HAP-1 (cell line): ENCODE data around the gene CCR6.

Experiments used
- DNase-seq, 2 experiments: peaks; one replicate each; pipeline ENCODE4 v3.0.0-alpha.2; 2016 to 2020; ENCODE audit warnings: low spot score in 2 of 2
- H3K27me3 ChIP-seq: fragments of 250-450 bp; sonication (Bioruptor Pico); 2 replicates; pipeline ENCODE4 v1.5.1; 2020; ENCODE audit warnings: low read depth, mild to moderate bottlenecking, moderate library complexity
- H3K36me3 ChIP-seq: fragments of 250-450 bp; sonication (Bioruptor Pico); replicated peaks from 2 replicates; pipeline ENCODE4 v1.5.1; 2020; ENCODE audit warnings: mild to moderate bottlenecking
- H3K4me1 ChIP-seq: fragments of 250-450 bp; sonication (Bioruptor Pico); 2 replicates; pipeline ENCODE4 v1.5.1; 2020; ENCODE audit warnings: mild to moderate bottlenecking
- H3K4me3 ChIP-seq: fragments of 250-450 bp; sonication (Bioruptor Pico); 2 replicates; pipeline ENCODE4 v1.5.1; 2020; ENCODE audit warnings: mild to moderate bottlenecking, moderate library complexity
- H3K9me3 ChIP-seq: fragments of 250-450 bp; sonication (Bioruptor Pico); 2 replicates; pipeline ENCODE4 v1.5.1; 2020; ENCODE audit warnings: mild to moderate bottlenecking, moderate library complexity
- in situ Hi-C: fragments of 300-500 bp; cut with MboI; formaldehyde crosslinking; loops from 3 replicates; pipeline ENCODE4 v1.14.3; 2020; ENCODE audit warnings: low sequenced_read_pairs, inconsistent platforms, mixed read lengths

CCR6 gene

GRCh38 chr6:167106406-167106805, 16.5 kb upstream of the CCR6 start:
- H3K36me3 ChIP-seq, result no peaks in the 10 kb centered on the region
- H3K9me3 ChIP-seq, result no peaks in the 10 kb centered on the region
- H3K4me1 ChIP-seq, result no peaks in the 10 kb centered on the region
- in situ Hi-C loops, result no loop called here
- no peak for DNase-seq
- H3K27me3 ChIP-seq, result no peaks in the 10 kb centered on the region
- H3K4me3 ChIP-seq, result no peak overlapping the region

GRCh38 chr6:167107787-167108186, 15.1 kb upstream of the CCR6 start:
- no peaks in the 10 kb centered on the region for H3K36me3 ChIP-seq
- H3K27me3 ChIP-seq, result no peaks in the 10 kb centered on the region
- no peaks in the 10 kb centered on the region for H3K9me3 ChIP-seq
- H3K4me3 ChIP-seq, result no peak overlapping the region
- no peaks in the 10 kb centered on the region for H3K4me1 ChIP-seq
- DNase-seq, result no peak
- in situ Hi-C loops, result no loop called here

DNA sequence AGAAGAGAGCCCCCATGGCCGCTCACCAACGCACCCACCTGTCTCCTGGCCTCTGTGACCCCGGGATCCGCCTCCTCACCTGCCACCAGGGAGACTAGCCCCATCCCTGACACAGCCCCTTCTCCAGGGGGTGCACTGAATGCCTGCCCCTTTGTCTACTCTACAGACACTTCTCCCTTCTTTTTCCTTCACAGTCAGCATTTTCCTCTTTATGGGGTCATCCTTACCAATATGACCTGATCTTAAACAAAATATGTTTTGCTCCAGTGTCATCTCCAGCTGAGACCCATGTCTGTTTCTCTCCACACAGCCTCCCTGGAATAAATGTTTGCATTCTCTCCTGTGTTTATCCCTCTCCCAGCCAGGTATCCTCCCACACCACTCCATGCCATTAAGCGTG, 14.6 kb upstream of the CCR6 start:
- no peaks in the 10 kb centered on the region for H3K36me3 ChIP-seq
- no peak overlapping the region for H3K4me3 ChIP-seq
- no peak for DNase-seq
- no peaks in the 10 kb centered on the region for H3K9me3 ChIP-seq
- in situ Hi-C loops, result no loop called here
- H3K4me1 ChIP-seq, result no peaks in the 10 kb centered on the region
- no peaks in the 10 kb centered on the region for H3K27me3 ChIP-seq

DNA sequence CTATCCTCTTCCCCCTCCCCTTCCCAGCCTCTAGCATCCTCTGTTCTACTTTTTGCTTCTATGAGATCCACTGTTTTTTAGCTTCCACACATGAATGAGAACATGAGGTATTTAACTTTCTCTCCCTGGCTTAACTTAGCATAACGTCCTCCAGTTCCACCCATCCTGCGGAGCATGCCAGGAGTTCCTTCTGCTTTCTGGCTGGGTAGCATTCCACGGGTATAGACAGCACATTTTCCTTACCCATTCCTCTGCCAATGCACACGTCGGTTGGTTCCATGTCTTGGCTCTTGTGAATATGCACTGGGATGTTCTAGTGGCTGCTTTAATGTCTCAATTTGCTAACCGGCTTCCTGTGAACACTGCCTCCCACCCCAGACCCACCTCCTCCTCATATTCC, 13.2 kb upstream of the CCR6 start:
- Histone ChIP-seq H3K9me3 (no peaks in the 10 kb centered on the region), H3K4me3 (no peak overlapping the region), H3K27me3 (no peaks in the 10 kb centered on the region), H3K36me3 (no peaks in the 10 kb centered on the region), H3K4me1 (no peaks in the 10 kb centered on the region)
- in situ Hi-C loops, result no loop called here
- no peak for DNase-seq

DNA sequence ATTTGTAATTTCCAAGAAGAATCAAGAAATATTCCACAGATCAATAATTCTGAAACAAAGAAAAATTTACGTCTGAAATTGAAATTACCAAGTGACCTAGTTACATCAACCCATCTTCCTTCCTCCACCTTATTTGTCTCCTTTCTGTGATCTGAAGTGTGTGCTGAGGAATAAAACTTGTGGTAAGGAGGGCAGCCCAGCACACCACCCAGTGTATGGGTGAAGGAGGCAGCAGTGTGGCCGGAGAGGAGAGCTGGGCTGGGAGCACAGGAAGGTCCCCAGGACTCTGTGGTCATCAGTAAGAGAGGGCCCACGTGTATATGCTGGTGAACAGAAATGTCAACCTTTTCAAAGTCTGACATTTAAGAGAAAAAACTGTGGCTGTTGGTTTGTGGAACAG, 11.3 kb upstream of the CCR6 start:
- H3K4me3 ChIP-seq, result no peak overlapping the region
- H3K27me3 ChIP-seq, result no peaks in the 10 kb centered on the region
- H3K36me3 ChIP-seq, result no peaks in the 10 kb centered on the region
- no peak for DNase-seq
- in situ Hi-C loops, result no loop called here
- no peaks in the 10 kb centered on the region for H3K4me1 ChIP-seq
- H3K9me3 ChIP-seq, result no peaks in the 10 kb centered on the region

DNA sequence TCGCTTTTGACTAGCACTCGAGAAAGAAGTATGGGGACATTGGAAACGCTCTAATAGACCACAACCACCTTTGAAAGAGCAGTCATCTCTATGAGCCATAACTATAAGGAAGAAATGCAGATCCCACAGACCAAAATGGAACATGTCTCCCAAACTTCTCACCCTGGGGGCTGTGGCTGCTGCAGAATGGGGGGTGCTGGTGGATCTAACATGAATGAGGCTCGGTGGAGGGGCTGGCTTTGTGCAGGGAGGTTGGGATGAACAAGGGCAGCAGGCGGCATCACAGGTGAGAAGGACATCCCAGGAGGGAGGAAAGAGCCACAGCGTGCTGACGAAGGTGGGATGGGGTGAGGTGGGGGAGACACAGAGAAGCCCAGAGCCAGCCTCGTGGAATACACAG, 10.5 kb upstream of the CCR6 start:
- DNase-seq, result no peak
- Histone ChIP-seq H3K4me1 (no peaks in the 10 kb centered on the region), H3K4me3 (no peak overlapping the region), H3K36me3 (no peaks in the 10 kb centered on the region), H3K27me3 (no peaks in the 10 kb centered on the region), H3K9me3 (no peaks in the 10 kb centered on the region)
- in situ Hi-C loops, result no loop called here

- Histone ChIP-seq H3K4me1 (no peaks in the 10 kb centered on the region), H3K4me3 (no peak overlapping the region), H3K36me3 (no peaks in the 10 kb centered on the region), H3K27me3 (no peaks in the 10 kb centered on the region), H3K9me3 (no peaks in the 10 kb centered on the region)
- DNase-seq, result no peak
- in situ Hi-C loops, result no loop called here
These were observed 9.7 kb upstream of the CCR6 start for GRCh38 chr6:167113047-167113754.

DNA sequence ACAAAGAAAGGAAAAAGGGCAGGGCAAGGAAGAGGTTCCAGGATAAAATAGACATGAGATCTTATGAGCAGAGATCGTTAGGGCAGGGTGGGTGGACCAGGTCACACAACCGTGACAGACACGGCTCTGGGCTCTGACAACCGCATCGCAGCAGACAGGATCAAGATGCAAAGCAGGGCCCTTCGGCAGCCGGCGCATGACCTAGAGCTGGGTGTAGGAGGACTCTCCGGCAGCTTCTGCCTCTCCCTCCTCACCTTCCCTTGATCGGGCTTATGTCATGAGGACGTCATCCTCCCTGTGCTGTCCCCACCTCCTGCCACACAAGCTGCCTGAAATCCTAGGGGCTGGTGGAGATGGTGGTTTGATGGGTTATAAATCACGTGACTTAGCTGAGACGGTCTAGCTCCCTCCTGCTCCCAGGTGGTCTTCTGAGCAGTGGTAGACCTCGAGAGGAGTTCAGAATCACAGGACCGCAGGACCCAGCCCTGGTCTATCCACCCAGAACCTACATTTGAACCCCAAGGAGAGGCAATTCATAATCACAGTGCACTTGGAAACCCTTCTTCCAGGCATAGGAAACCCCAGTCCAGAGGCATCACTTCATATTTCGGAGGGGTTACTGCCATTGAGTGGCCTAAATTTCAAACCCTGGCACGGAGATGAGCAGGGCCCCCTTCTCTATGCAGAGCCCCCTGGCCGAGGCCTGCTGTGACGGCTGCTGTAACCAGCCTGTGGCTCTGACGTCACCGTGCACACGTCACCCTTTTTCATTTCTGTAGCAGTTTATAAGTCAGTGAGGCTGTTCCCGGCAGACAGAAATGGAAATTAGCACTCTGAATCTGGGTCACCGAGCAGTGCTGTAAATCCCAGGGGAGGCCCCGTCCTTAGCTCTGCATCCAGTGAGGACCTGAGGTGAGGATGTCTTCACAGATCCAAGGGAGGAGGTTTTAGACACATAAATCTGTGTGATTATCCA, 8.7 kb upstream of the CCR6 start:
- Histone ChIP-seq H3K27me3 (no peaks in the 10 kb centered on the region), H3K36me3 (no peaks in the 10 kb centered on the region), H3K4me1 (no peaks in the 10 kb centered on the region), H3K4me3 (no peak overlapping the region), H3K9me3 (no peaks in the 10 kb centered on the region)
- in situ Hi-C loops, result no loop called here
- no peak for DNase-seq

GRCh38 chr6:167115054-167115453, 7.8 kb upstream of the CCR6 start:
- in situ Hi-C loops, result no loop called here
- Histone ChIP-seq H3K4me3 (no peak overlapping the region), H3K4me1 (no peaks in the 10 kb centered on the region), H3K36me3 (no peaks in the 10 kb centered on the region), H3K9me3 (0 out of 2 replicates have a peak, but pooled peaks cover 2% of the 10 kb centered on the region), H3K27me3 (no peaks in the 10 kb centered on the region)
- no peak for DNase-seq

DNA sequence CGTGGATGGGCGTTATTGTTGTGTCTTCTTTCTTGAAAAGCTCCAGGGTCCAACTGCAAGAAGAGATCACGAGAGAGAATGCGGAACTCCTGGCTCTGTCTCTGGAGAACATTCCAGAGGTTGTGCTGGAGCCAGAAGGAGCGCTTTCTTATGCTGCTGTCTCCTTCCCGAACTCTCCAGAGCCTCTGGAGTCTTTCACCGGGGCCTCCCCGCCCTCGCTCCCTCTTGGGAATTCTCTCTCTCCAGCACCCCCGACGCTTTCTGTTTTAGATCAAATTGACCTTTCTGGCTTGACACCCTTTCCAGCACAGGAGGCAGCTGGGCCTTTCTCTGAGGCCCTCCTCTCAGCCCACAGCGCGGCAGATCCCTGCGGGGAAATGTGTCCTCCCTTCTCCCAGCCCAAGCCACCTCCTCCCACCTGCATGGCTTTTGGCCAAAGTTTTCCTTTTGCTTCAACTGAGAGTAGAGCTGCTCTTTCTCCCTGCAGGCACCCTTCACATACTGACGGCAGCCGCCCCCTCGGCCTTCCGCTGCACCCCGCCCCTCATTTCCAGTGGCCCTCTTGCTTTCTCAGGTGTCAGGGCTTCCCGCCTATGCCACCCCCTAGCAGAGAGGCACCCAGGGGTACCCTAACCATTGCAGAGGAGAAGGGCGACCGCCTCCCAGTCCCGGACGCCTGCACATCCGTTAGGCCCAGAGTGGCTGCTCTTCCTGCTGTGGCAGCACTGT, 6.6 kb upstream of the CCR6 start:
- Histone ChIP-seq H3K4me1 (no peaks in the 10 kb centered on the region), H3K4me3 (no peak overlapping the region), H3K9me3 (0 out of 2 replicates have a peak, but pooled peaks cover 2% of the 10 kb centered on the region), H3K36me3 (no peaks in the 10 kb centered on the region), H3K27me3 (no peaks in the 10 kb centered on the region)
- DNase-seq, result no peak
- in situ Hi-C loops, result no loop called here

DNA sequence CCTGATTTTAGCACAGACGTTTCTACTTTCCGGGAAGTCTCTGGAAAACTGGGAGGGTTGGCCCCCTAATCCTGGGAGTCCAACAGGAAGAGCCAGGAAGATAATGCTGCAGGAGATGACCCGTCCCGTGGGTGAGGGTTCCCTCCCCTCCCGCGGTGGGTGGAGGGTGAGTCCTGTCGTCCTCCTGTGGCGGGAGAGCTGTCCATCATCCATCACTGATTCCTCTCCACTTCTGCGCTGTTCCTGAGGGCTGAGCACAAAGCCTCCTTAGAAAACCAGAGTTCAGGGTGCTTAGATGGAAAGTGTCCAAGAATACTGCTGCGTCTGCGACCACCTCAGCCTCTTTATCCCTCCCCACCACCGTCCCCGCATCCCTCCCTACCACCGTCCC, 6.1 kb upstream of the CCR6 start:
- Histone ChIP-seq H3K4me3 (no peak overlapping the region), H3K36me3 (no peaks in the 10 kb centered on the region), H3K9me3 (0 out of 2 replicates have a peak, but pooled peaks cover 2% of the 10 kb centered on the region), H3K4me1 (no peaks in the 10 kb centered on the region), H3K27me3 (no peaks in the 10 kb centered on the region)
- in situ Hi-C loops, result no loop called here
- DNase-seq, result no peak

- Histone ChIP-seq H3K27me3 (no peaks in the 10 kb centered on the region), H3K4me3 (no peak overlapping the region), H3K36me3 (no peaks in the 10 kb centered on the region), H3K9me3 (0 out of 2 replicates have a peak, but pooled peaks cover 2% of the 10 kb centered on the region), H3K4me1 (no peaks in the 10 kb centered on the region)
- DNase-seq, result no peak
- in situ Hi-C loops, result no loop called here
These were observed 4.9 kb upstream of the CCR6 start for GRCh38 chr6:167118006-167118405.

DNA sequence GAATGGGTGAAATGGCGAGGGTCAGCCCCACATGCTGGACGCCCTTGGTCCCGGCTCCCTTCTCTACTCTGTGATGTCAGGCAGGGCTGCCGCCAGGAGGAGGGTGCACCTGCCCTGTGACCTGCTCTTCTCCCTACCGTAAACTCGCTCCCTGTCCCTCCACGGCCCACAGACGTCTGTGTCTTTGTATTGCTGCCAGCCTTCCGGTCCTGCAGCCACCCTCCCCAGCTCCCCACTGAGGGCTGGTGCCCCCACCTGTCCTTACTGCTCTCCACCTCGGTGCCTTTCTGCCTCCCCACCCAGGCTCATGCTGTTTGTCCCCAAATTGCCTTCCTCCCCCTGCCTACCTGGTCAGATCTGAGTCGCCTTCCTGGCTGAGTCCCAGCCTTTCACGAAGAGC, 4.1 kb upstream of the CCR6 start:
- Histone ChIP-seq H3K4me3 (no peak overlapping the region), H3K9me3 (0 out of 2 replicates have a peak, but pooled peaks cover 2% of the 10 kb centered on the region), H3K36me3 (no peaks in the 10 kb centered on the region), H3K4me1 (no peaks in the 10 kb centered on the region), H3K27me3 (no peaks in the 10 kb centered on the region)
- in situ Hi-C loops, result no loop called here
- no peak for DNase-seq
